Panc1 (cell line): ENCODE results near the gene ASB11. TPM values are rescaled to one million over a fixed set of nuclear protein-coding genes. Genes with fewer than 3 reads are reported as not detected.
A peak's percentile ranks its signal among the peaks of the same experiment; 100 is the strongest.

ENCODE experiments used
- ATAC-seq: fragments of 200-7000 bp; cut with Tn5 transposase; 2 replicates; pipeline ENCODE4 v1.9.1; 2020; ENCODE audit warnings: mild to moderate bottlenecking, moderate library complexity
- BruUV-seq: library from RNA; stranded (reverse); fragments of 400-500 nt; replicated peaks from 2 replicates; lab custom pipeline; 2021; lab: Mats Ljungman, UMichigan
- CTCF ChIA-PET: fragments of 300-600 bp; sonication (Branson Sonifier 250); formaldehyde crosslinking; loops from one replicate; lab custom pipeline; 2022; ENCODE audit warnings: antibody characterized with exemption; lab: Charles Lee
- POLR2A ChIA-PET: fragments of 300-600 bp; sonication (Branson Sonifier 250); formaldehyde crosslinking; loops from one replicate; lab custom pipeline; 2022; ENCODE audit warnings: antibody characterized with exemption; lab: Charles Lee
- DNase-seq: peaks from one replicate; pipeline ENCODE4 v3.0.0-alpha.2; 2010; ENCODE audit warnings: low read depth, low spot score
- H3K27ac ChIP-seq: 2 replicates; pipeline ENCODE4 v1.5.1; 2011; ENCODE audit warnings: mild to moderate bottlenecking, low read length, inconsistent platforms
- H3K27me3 ChIP-seq: fragments of 200-500 bp; sonication (Bioruptor generic); 2 replicates; pipeline ENCODE4 v1.6.0; 2014; ENCODE audit warnings: low read length, inconsistent platforms; ENCODE audit not compliant: control insufficient read depth, insufficient read depth
- H3K36me3 ChIP-seq: fragments of 200-500 bp; sonication (Bioruptor generic); 2 replicates; pipeline ENCODE4 v1.5.1; 2014; ENCODE audit warnings: inconsistent platforms, mild to moderate bottlenecking, low read length, moderate library complexity; ENCODE audit not compliant: control insufficient read depth, insufficient read depth
- H3K4me1 ChIP-seq: 2 replicates; pipeline ENCODE4 v1.5.1; 2011; ENCODE audit warnings: inconsistent platforms, mild to moderate bottlenecking, low read length, moderate library complexity; ENCODE audit not compliant: control insufficient read depth, insufficient read depth
- H3K4me3 ChIP-seq, 2 experiments: 2 replicates each; pipeline ENCODE4 v1.5.1; 2011 to 2012; ENCODE audit warnings: low read depth in 2 of 2, low read length in 2 of 2, mild to moderate bottlenecking in 2 of 2, inconsistent platforms in 1 of 2, moderate library complexity in 1 of 2
- H3K9me3 ChIP-seq: fragments of 200-500 bp; sonication (Bioruptor generic); 2 replicates; pipeline ENCODE4 v1.5.1; 2014; ENCODE audit warnings: low read depth, mild to moderate bottlenecking, inconsistent platforms, low read length, moderate library complexity; ENCODE audit not compliant: control insufficient read depth, insufficient read depth
- CTCF ChIP-seq: fragments of 450-650 bp; IDR thresholded peaks from 2 replicates; pipeline ENCODE4 v1.5.1; 2017; ENCODE audit warnings: mild to moderate bottlenecking
- POLR2AphosphoS5 ChIP-seq: IDR thresholded peaks from 2 replicates; pipeline ENCODE4 v1.6.1; 2012; ENCODE audit warnings: mild to moderate bottlenecking, low read depth, low read length, moderate library complexity
- REST ChIP-seq, 2 experiments: IDR thresholded peaks; 2 replicates each; pipeline ENCODE4 v1.6.1; 2011 to 2012; ENCODE audit warnings: low read depth in 2 of 2, control low read depth in 1 of 2, low read length in 1 of 2, mild to moderate bottlenecking in 1 of 2, moderate library complexity in 1 of 2; ENCODE audit not compliant: insufficient read depth in 1 of 2
- SIN3A ChIP-seq: IDR thresholded peaks from 2 replicates; pipeline ENCODE4 v1.6.1; 2012; ENCODE audit warnings: low read depth, mild to moderate bottlenecking, low read length, moderate library complexity, borderline replicate concordance; ENCODE audit not compliant: insufficient read depth
- TCF7L2 ChIP-seq: IDR thresholded peaks from 2 replicates; pipeline ENCODE4 v1.6.1; 2011; ENCODE audit warnings: mild to moderate bottlenecking, low read depth, low read length, inconsistent platforms
- in situ Hi-C: cut with HindIII; loops from 2 replicates; pipeline ENCODE4 v1.10.0; 2016; ENCODE audit warnings: low sequenced_read_pairs, low pct_unique_long_range_greater_than_20kb
- intact Hi-C: fragments of 100-400 bp; cut with micrococcal nuclease; formaldehyde crosslinking; loops from one replicate; pipeline ENCODE4 v1.10.0; 2022; ENCODE audit not compliant: unreplicated experiment
- total RNA-seq: library from RNA; stranded (reverse); gene quantifications from one replicate; pipeline ENCODE4 v1.2.1, GENCODE V29; 2021; ENCODE audit not compliant: unreplicated experiment

Gene ASB11
- total RNA-seq, 1 experiment from 2014 or later: not detected

- H3K27ac ChIP-seq: no peak overlapping the region
- H3K4me3 ChIP-seq: no peak overlapping the region
- in situ Hi-C loops: no loop called here
- H3K36me3 ChIP-seq: no peaks in the 10 kb centered on the region
- H3K4me1 ChIP-seq: no peaks in the 10 kb centered on the region
- intact Hi-C loops: loop anchor here (10.0 kb wide), 1 partner anchor 224 kb away; no protein-coding TSS in a partner anchor
- H3K9me3 ChIP-seq: no peaks in the 10 kb centered on the region
- ATAC-seq (no peak), DNase-seq (no peak)
- no TSS peak for BruUV-seq
- TF ChIP-seq CTCF (no peak), SIN3A (no peak), TCF7L2 (no peak), REST (IDR thresholded peaks at IDR 0.05; ENCODE audit: insufficient read depth in 1 of 2, low read depth in 2 of 2, low read length in 1 of 2) (no peak), POLR2AphosphoS5 (no peak)
- POLR2A ChIA-PET: no interaction called here
- no peaks in the 10 kb centered on the region for H3K27me3 ChIP-seq
- CTCF ChIA-PET: no interaction called here
Measured at GRCh38 chrX:15340867-15341266, 25.4 kb upstream of the ASB11 start.

GRCh38 chrX:15336023-15336413 is 20.6 kb upstream of the ASB11 start:
- DNase-seq: no peak
- in situ Hi-C loops: no loop called here

More at GRCh38 chrX:15336023-15336413, 20.6 kb upstream of the ASB11 start:
- H3K4me3 ChIP-seq: peak overlapping the region; percentile 63
- H3K27me3 ChIP-seq: no peaks in the 10 kb centered on the region
- H3K27ac ChIP-seq: no peak overlapping the region
- CTCF ChIA-PET: no interaction called here
- no peaks in the 10 kb centered on the region; the same call in 1 of the 2 replicates for H3K36me3 ChIP-seq
- BruUV-seq: no TSS peak
- intact Hi-C loops: no loop called here
- no peak for TF ChIP-seq POLR2AphosphoS5
- no peak for TF ChIP-seq REST (IDR thresholded peaks at IDR 0.05; ENCODE audit: insufficient read depth in 1 of 2, low read depth in 2 of 2, low read length in 1 of 2)
- no peak for TF ChIP-seq CTCF
- TF ChIP-seq SIN3A: no peak
- TF ChIP-seq TCF7L2: no peak
- ATAC-seq: peak; percentile 19; the same call in 1 of the 2 replicates
- H3K4me1 ChIP-seq: no peaks in the 10 kb centered on the region
- no peaks in the 10 kb centered on the region for H3K9me3 ChIP-seq
- POLR2A ChIA-PET: no interaction called here
